Endothelial cell of umbilical vein (primary cell): ENCODE measurements around the gene SOAT1. TPM values are rescaled to one million over a fixed set of nuclear protein-coding genes. Genes with fewer than 3 reads are reported as not detected.

Source experiments
- BruUV-seq: library from RNA; stranded (reverse); fragments of 400-500 nt; replicated peaks from 2 replicates; lab custom pipeline; 2021; lab: Mats Ljungman, UMichigan
- CTCF ChIA-PET: fragments of 300-600, 350-600 bp; sonication (Branson Sonifier 250); formaldehyde crosslinking; loops from one replicate; lab custom pipeline; 2021; ENCODE audit warnings: antibody characterized with exemption, inconsistent platforms; lab: Charles Lee
- POLR2A ChIA-PET: fragments of 300-600, 350-600 bp; sonication (Branson Sonifier 250); formaldehyde crosslinking; loops from one replicate; lab custom pipeline; 2021; ENCODE audit warnings: antibody characterized with exemption, inconsistent platforms; lab: Charles Lee
- DNase-seq: peaks from one replicate; pipeline ENCODE4 v3.0.0-alpha.2; 2011; ENCODE audit warnings: low read depth, low spot score
- FAIRE-seq: peaks from 2 replicates; lab custom pipeline; 2011; peaks lifted over from hg19 to GRCh38; lab: Jason Lieb, UNC
- H2AFZ ChIP-seq: 2 replicates; pipeline ENCODE4 v1.6.0; 2012; ENCODE audit warnings: low read depth, low read length, control low read depth, inconsistent platforms
- H3K27ac ChIP-seq: 2 replicates; pipeline ENCODE4 v1.5.1; 2011; ENCODE audit warnings: low read depth, mild to moderate bottlenecking, control low read depth, low read length, moderate library complexity; ENCODE audit not compliant: insufficient read depth
- H3K27me3 ChIP-seq, 2 experiments: 2 replicates each; pipeline versions ENCODE4 v1.6.0 to v1.6.1; 2011; ENCODE audit warnings: low read length in 2 of 2, mixed read lengths in 1 of 2; ENCODE audit not compliant: control insufficient read depth in 2 of 2, insufficient read depth in 2 of 2
- H3K36me3 ChIP-seq, 2 experiments: 2 replicates in 1 of 2; 3 replicates in 1 of 2; pipeline ENCODE4 v1.5.1; 2011; ENCODE audit warnings: low read length in 2 of 2, mild to moderate bottlenecking in 1 of 2, moderate library complexity in 1 of 2; ENCODE audit not compliant: control insufficient read depth in 2 of 2, insufficient read depth in 2 of 2; ENCODE audit errors: extremely low read depth in 1 of 2
- H3K4me1 ChIP-seq: 3 replicates; pipeline ENCODE4 v1.5.1; 2011; ENCODE audit warnings: mild to moderate bottlenecking, low read length; ENCODE audit not compliant: control insufficient read depth, insufficient read depth; ENCODE audit errors: extremely low read depth
- H3K4me2 ChIP-seq: 2 replicates; pipeline ENCODE4 v1.6.1; 2011; ENCODE audit warnings: low read length, control low read depth, mixed read lengths; ENCODE audit not compliant: insufficient read depth
- H3K4me3 ChIP-seq, 3 experiments: fragments of 200-600 bp in 1 of 3; sonication (generic), shearing (Covaris generic) in 1 of 3; replicated peaks in 1 of 3; 2 replicates each; pipeline ENCODE4 v1.5.1; 2011 to 2016; ENCODE audit warnings: control low read depth in 3 of 3, low read length in 3 of 3, mild to moderate bottlenecking in 2 of 3, inconsistent platforms in 1 of 3, low read depth in 1 of 3, moderate library complexity in 1 of 3; ENCODE audit not compliant: insufficient read depth in 1 of 3
- H3K79me2 ChIP-seq: 2 replicates; pipeline ENCODE4 v1.6.0; 2012; ENCODE audit warnings: low read length, inconsistent platforms; ENCODE audit not compliant: control insufficient read depth, insufficient read depth
- H3K9ac ChIP-seq: replicated peaks from 2 replicates; pipeline ENCODE3; 2011; ENCODE audit warnings: low read length, control low read depth; ENCODE audit not compliant: insufficient read depth; ENCODE audit errors: extremely low read depth
- H3K9me1 ChIP-seq: replicated peaks from 3 replicates; pipeline ENCODE4 v1.6.0; 2011; ENCODE audit warnings: mild to moderate bottlenecking, low read length; ENCODE audit not compliant: control insufficient read depth, insufficient read depth; ENCODE audit errors: extremely low read depth
- H3K9me3 ChIP-seq: replicated peaks from 2 replicates; pipeline ENCODE4 v1.5.1; 2012; ENCODE audit warnings: low read length, inconsistent platforms; ENCODE audit not compliant: control insufficient read depth, insufficient read depth
- H4K20me1 ChIP-seq: replicated peaks from 2 replicates; pipeline ENCODE3; 2011; ENCODE audit warnings: mild to moderate bottlenecking, low read length; ENCODE audit not compliant: control insufficient read depth, insufficient read depth; ENCODE audit errors: extremely low read depth
- EZH2 ChIP-seq: IDR thresholded peaks from 2 replicates; pipeline ENCODE4 v1.6.1; 2012; ENCODE audit warnings: borderline replicate concordance, low read depth, mild to moderate bottlenecking, moderate library complexity, low read length, inconsistent platforms; ENCODE audit not compliant: severe bottlenecking
- FOS ChIP-seq: IDR thresholded peaks from 2 replicates; pipeline ENCODE4 v1.6.1; 2011; ENCODE audit warnings: mild to moderate bottlenecking, low read length, moderate library complexity, borderline replicate concordance; ENCODE audit not compliant: insufficient read depth
- GATA2 ChIP-seq: IDR thresholded peaks from 2 replicates; pipeline ENCODE4 v1.7.0; 2011; ENCODE audit warnings: low read depth, mild to moderate bottlenecking, moderate library complexity, mixed read lengths, low read length; ENCODE audit not compliant: insufficient read length, insufficient read depth
- MYC ChIP-seq: IDR thresholded peaks from one replicate; pipeline ENCODE4 v1.6.1; 2011; ENCODE audit warnings: mild to moderate bottlenecking, low read depth, low read length
- POLR2AphosphoS5 ChIP-seq: IDR thresholded peaks from 2 replicates; pipeline ENCODE4 v1.6.1; 2012; ENCODE audit warnings: low read depth, mild to moderate bottlenecking, control low read depth, low read length, moderate library complexity; ENCODE audit not compliant: insufficient read depth
- dilution Hi-C: fragments of 300-500 bp; cut with MboI; formaldehyde crosslinking; loops from one replicate; pipeline ENCODE4 v1.15.0; 2019; ENCODE audit warnings: low sequenced_read_pairs; ENCODE audit not compliant: extremely low pct_ligation_motif_present
- intact Hi-C: fragments of 100-400 bp; cut with micrococcal nuclease; formaldehyde crosslinking; loops from one replicate; pipeline ENCODE4 v1.10.0; 2022
- polyA plus RNA-seq, 4 experiments: library from polyadenylated mRNA; depleted of rRNA in 3 of 4; stranded (reverse) in 3 of 4; unstranded in 1 of 4; fragments of >200 nt; gene quantifications; 2 replicates each; pipeline versions ENCODE4 v1.2.1 to v1.2.3, GENCODE V29; 2011 to 2012; ENCODE audit warnings: missing spikeins in 1 of 4
- total RNA-seq: library from RNA; stranded (reverse); gene quantifications from 2 replicates; pipeline ENCODE4 v1.2.3, GENCODE V29; 2021
- TF ChIP-seq, protein P1 (sequence below): IDR thresholded peaks from 2 replicates; pipeline ENCODE4 v1.6.1; 2011; ENCODE audit not compliant: insufficient read depth, insufficient read length

The SOAT1 gene
- total and polyA plus RNA-seq, 2 donors (not counting 3 experiments of a cell fraction or from before 2014, with no cell fraction given) = 14.0 to 38.2 TPM

DNA sequence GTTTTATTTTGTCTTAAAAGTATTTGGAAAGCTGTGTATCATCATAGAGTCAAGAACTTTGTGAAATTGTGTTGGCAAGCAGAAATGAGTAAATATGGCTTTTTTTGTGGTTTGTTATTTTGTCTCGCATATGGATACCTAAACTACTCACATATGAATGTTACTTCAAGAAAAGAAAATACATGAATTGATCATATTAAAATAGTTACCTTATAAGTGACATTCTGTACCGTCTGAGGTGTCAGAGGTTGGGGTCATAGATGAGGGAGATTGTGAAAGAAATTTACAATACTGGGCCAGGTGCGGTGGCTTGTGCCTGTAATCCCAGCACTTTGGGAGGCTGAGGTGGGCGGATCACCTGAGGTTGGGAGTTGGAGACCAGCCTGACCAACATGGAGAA is 40.8 kb downstream of the SOAT1 start:
- Histone ChIP-seq H4K20me1 (no peaks in the 10 kb centered on the region), H3K27ac (no peak overlapping the region), H3K4me3 (no peak overlapping the region), H3K4me1 (peaks cover 3% of the 10 kb centered on the region), H3K9ac (no peak overlapping the region), H3K9me1 (no peaks in the 10 kb centered on the region), H2AFZ (no peak overlapping the region), H3K27me3 (no peaks in the 10 kb centered on the region), H3K4me2 (no peak overlapping the region), H3K9me3 (no peaks in the 10 kb centered on the region), H3K36me3 (no peaks in the 10 kb centered on the region), H3K79me2 (no peaks in the 10 kb centered on the region)
- DNase-seq = no peak
- dilution Hi-C loops (no loop called here), intact Hi-C loops (no loop called here)
- FAIRE-seq = no peak
- POLR2A ChIA-PET = interaction anchor here (0.7 kb wide), 1 partner anchor 1160 kb away, joined by 13 read pairs; no protein-coding TSS in a partner anchor
- no TSS peak for BruUV-seq
- CTCF ChIA-PET = interaction anchor here (1.1 kb wide), 1 partner anchor 14 kb away, joined by 3 read pairs; no protein-coding TSS in a partner anchor
- TF ChIP-seq EZH2 (no peak), FOS (no peak), MYC (no peak), GATA2 (no peak)

DNA sequence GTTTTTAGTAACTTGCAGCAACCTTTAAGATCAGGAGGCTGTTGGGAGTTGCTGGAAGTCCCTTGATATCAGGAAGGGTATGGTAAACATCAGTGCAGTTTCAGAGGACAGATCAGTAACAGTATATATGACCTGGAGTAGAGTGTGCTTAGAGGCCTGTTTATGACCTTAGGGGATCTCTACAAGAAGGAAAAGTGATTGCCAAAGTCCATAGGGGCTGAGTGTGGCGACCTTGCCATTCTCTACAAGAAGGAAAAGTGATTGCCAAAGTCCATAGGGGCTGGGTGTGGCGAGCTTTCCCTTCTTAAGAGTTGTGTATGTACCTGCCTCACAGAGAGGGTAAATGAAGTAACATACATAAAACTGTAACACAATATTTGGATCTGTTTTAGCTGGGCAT is 43.7 kb downstream of the SOAT1 start:
- no TSS peak for BruUV-seq
- Histone ChIP-seq H3K4me3 (no peak overlapping the region), H3K4me1 (peaks cover 2% of the 10 kb centered on the region), H3K9me3 (no peaks in the 10 kb centered on the region), H3K36me3 (no peaks in the 10 kb centered on the region), H3K27me3 (no peaks in the 10 kb centered on the region), H3K9ac (no peak overlapping the region), H3K9me1 (no peaks in the 10 kb centered on the region), H3K27ac (no peak overlapping the region), H2AFZ (no peak overlapping the region), H3K79me2 (no peaks in the 10 kb centered on the region), H4K20me1 (no peaks in the 10 kb centered on the region), H3K4me2 (no peak overlapping the region)
- no peak for FAIRE-seq
- TF ChIP-seq POLR2AphosphoS5 (no peak), FOS (no peak), GATA2 (no peak), MYC (no peak), EZH2 (no peak)
- TF ChIP-seq, protein P1, sequence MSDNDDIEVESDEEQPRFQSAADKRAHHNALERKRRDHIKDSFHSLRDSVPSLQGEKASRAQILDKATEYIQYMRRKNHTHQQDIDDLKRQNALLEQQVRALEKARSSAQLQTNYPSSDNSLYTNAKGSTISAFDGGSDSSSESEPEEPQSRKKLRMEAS = no peak
- ChIA-PET POLR2A (no interaction called here), CTCF (no interaction called here)
- dilution Hi-C loops = no loop called here
- intact Hi-C loops = no loop called here
- DNase-seq = no peak
